Body of pancreas (tissue), 4 donors: ENCODE measurements around the gene IL1B. TPM values are rescaled to one million over a fixed set of nuclear protein-coding genes. Genes with fewer than 3 reads are reported as not detected.

Source experiments
- ATAC-seq: fragments of 150-250 bp; one replicate; pipeline ENCODE4 v1.9.1; 2016
- DNase-seq, 4 donors: peaks; one replicate each; pipeline ENCODE4 v3.0.0-alpha.2; 2019
- H3K27ac ChIP-seq, 4 donors: fragments of 200-600 bp; sonication (generic); 1 replicate in 3 of 4; 2 replicates in 1 of 4; pipeline versions ENCODE4 v1.5.1 to v1.6.1; 2016 to 2019; ENCODE audit warnings: mild to moderate bottlenecking in 1 of 4, mixed read lengths in 1 of 4, moderate library complexity in 1 of 4
- H3K27me3 ChIP-seq, 2 donors: fragments of 200-600 bp; sonication (generic); one replicate each; pipeline ENCODE4 v1.6.0; 2016; ENCODE audit warnings: mild to moderate bottlenecking in 1 of 2
- H3K36me3 ChIP-seq, 2 donors: fragments of 200-600 bp; sonication (generic); replicated peaks in 1 of 2; 2 replicates each; pipeline ENCODE4 v1.5.1; 2016; ENCODE audit warnings: low read depth in 2 of 2; ENCODE audit not compliant: insufficient read depth in 1 of 2
- H3K4me1 ChIP-seq: fragments of 200-600 bp; sonication (generic); one replicate; pipeline ENCODE4 v1.6.0; 2016
- H3K4me3 ChIP-seq, 2 donors: fragments of 200-600 bp; sonication (generic); 1 replicate in 1 of 2; 2 replicates in 1 of 2; pipeline ENCODE4 v1.5.1; 2016 to 2019
- H3K9me3 ChIP-seq, 3 donors: fragments of 200-600 bp; sonication (generic); 1 replicate in 2 of 3; 2 replicates in 1 of 3; pipeline ENCODE4 v1.5.1; 2016
- CTCF ChIP-seq, 7 experiments: fragments of 450-650 bp in 4 of 7; fragments of 200-600 bp in 3 of 7; sonication (generic) in 3 of 7; IDR thresholded peaks; one replicate each; pipeline ENCODE4 v1.5.1; 2016 to 2019; ENCODE audit warnings: antibody characterized with exemption in 7 of 7
- POLR2A ChIP-seq, 3 donors: fragments of 450-650 bp; IDR thresholded peaks; one replicate each; pipeline ENCODE4 v1.6.1; 2016; ENCODE audit warnings: antibody characterized with exemption in 3 of 3, mild to moderate bottlenecking in 2 of 3
- WGBS, 2 donors: methylation state at CpG; one replicate each; pipeline ENCODE4 v1.1.5; 2017; 5-methylcytosine and 5-hydroxymethylcytosine counted together
- intact Hi-C: fragments of 100-400 bp; cut with DNase I; formaldehyde crosslinking; loops from one replicate; pipeline ENCODE4 v1.15.1; 2023
- total RNA-seq, 2 donors: library from RNA; depleted of rRNA; stranded (reverse); fragments of >200 nt; gene quantifications; one replicate each; pipeline ENCODE4 v1.1.0, GENCODE V29; 2016

Gene IL1B
- total RNA-seq, 2 donors from 2014 or later: 1.3 to 2.6 TPM

- no peaks in the 10 kb centered on the region for H3K27me3 ChIP-seq
- no peak overlapping the region for H3K27ac ChIP-seq
- ATAC-seq: no peak
- no peaks in the 10 kb centered on the region for H3K36me3 ChIP-seq
- peaks cover 16% of the 10 kb centered on the region for H3K4me1 ChIP-seq
- H3K4me3 ChIP-seq: no peak overlapping the region
- TF ChIP-seq CTCF (IDR thresholded peaks at IDR 0.05) (no peak), POLR2A (IDR thresholded peaks at IDR 0.05) (no peak)
- H3K9me3 ChIP-seq: no peaks in the 10 kb centered on the region
- DNase-seq: no peak
- 92 to 95% methylated on average over 10 of the region's 10 CpGs for WGBS, 2 donors
- intact Hi-C loops: no loop called here
These were observed 6.5 kb downstream of the IL1B start for GRCh38 chr2:112829961-112830681.

DNA sequence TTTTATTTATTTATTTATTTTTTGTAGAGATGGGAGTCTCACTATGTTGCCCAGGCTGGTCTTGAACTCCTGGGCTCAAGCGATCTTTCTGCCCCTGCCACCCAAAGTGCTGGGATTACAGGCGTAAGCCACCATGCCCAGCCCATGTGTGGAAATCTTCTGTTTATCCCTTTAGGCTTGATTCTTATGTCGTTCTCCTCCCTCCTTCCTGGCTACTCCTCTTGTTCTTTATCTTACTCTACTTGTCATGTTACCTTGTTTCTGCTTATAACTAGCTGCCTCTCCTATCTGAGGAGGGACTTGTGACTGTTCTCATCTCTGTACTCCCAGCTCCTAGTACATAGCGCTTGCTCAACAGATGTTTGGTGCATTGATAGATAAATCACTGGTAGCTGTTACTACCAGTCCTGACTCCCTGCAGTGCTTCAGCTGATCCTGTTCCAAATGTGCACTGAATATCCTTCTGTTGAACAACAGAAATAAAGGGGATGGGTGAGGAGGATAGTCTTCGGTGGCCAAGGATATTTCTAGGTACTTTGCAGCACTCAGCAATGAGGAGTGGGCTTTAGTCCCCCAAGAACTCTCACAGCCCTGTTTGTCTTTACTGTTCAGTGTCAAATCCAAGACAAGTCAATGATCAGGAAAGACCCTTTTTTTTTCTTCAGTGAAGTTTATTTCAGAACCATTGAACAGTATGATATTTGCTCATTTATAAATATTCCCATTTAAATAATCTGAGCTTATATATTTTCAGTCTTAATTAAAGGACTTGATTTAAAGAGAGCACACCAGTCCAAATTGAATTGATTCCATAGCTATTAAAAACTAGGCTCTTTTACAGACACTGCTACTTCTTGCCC, 7.2 kb downstream of the IL1B start:
- TF ChIP-seq POLR2A (IDR thresholded peaks at IDR 0.05): no peak
- TF ChIP-seq CTCF (IDR thresholded peaks at IDR 0.05): no peak
- Histone ChIP-seq H3K4me1 (peaks cover 16% of the 10 kb centered on the region), H3K27me3 (no peaks in the 10 kb centered on the region), H3K9me3 (no peaks in the 10 kb centered on the region), H3K27ac (no peak overlapping the region), H3K36me3 (no peaks in the 10 kb centered on the region), H3K4me3 (no peak overlapping the region)
- intact Hi-C loops: no loop called here
- DNase-seq (no peak), ATAC-seq (no peak)
- 86 to 93% methylated on average over 5 of the region's 5 CpGs for WGBS, 2 donors

DNA sequence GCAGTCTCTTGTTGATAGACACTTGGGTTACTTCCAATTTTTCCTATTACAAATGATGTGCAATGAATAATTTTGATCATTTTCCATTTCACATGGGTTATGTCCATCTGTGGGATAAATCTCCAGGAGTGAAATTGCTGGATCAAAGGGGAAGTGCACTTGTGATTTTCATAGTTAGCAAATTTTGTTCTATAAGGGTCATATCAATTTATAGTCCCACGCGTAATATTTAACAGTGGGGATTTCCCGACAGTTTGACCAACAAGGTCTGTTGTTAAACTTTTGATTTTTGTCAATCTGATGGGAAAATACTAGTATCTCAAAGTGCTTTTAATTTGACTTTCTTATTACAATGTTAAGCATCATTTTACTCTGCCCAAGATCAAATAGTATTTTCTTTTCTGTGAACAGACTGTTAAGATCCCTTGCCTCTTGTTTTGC, 8.3 kb downstream of the IL1B start:
- ATAC-seq: no peak
- Histone ChIP-seq H3K27me3 (no peaks in the 10 kb centered on the region), H3K9me3 (no peaks in the 10 kb centered on the region), H3K4me1 (peaks cover 17% of the 10 kb centered on the region), H3K4me3 (no peak overlapping the region), H3K36me3 (no peaks in the 10 kb centered on the region), H3K27ac (no peak overlapping the region)
- 86 to 88% methylated on average over 3 of the region's 3 CpGs for WGBS, 2 donors
- intact Hi-C loops: no loop called here
- DNase-seq: no peak
- TF ChIP-seq POLR2A (IDR thresholded peaks at IDR 0.05) (no peak), CTCF (IDR thresholded peaks at IDR 0.05) (no peak)

- Histone ChIP-seq H3K9me3 (no peaks in the 10 kb centered on the region), H3K27me3 (no peaks in the 10 kb centered on the region), H3K27ac (no peak overlapping the region), H3K36me3 (no peaks in the 10 kb centered on the region), H3K4me3 (no peak overlapping the region), H3K4me1 (peaks cover 17% of the 10 kb centered on the region)
- no peak for TF ChIP-seq POLR2A (IDR thresholded peaks at IDR 0.05)
- no peak for TF ChIP-seq CTCF (IDR thresholded peaks at IDR 0.05)
- DNase-seq: no peak
- no peak for ATAC-seq
- WGBS, 2 donors: 84 to 87% methylated on average over 6 of the region's 6 CpGs
- intact Hi-C loops: no loop called here
These were observed 8.9 kb downstream of the IL1B start for GRCh38 chr2:112827604-112828185.
